GM08714 (cell line): ENCODE data around the gene JOSD2.
A peak's percentile ranks its signal among the peaks of the same experiment; 100 is the strongest.

Source experiments
- H3K4me3 ChIP-seq: fragments of 200-500 bp; sonication (Bioruptor generic); 2 replicates; pipeline ENCODE4 v1.5.1; 2014; ENCODE audit warnings: mild to moderate bottlenecking, low read length, inconsistent platforms
- ZNF274 ChIP-seq: IDR thresholded peaks from 2 replicates; pipeline ENCODE4 v1.6.1; 2012; ENCODE audit warnings: mild to moderate bottlenecking, low read depth, low read length

Gene JOSD2

DNA sequence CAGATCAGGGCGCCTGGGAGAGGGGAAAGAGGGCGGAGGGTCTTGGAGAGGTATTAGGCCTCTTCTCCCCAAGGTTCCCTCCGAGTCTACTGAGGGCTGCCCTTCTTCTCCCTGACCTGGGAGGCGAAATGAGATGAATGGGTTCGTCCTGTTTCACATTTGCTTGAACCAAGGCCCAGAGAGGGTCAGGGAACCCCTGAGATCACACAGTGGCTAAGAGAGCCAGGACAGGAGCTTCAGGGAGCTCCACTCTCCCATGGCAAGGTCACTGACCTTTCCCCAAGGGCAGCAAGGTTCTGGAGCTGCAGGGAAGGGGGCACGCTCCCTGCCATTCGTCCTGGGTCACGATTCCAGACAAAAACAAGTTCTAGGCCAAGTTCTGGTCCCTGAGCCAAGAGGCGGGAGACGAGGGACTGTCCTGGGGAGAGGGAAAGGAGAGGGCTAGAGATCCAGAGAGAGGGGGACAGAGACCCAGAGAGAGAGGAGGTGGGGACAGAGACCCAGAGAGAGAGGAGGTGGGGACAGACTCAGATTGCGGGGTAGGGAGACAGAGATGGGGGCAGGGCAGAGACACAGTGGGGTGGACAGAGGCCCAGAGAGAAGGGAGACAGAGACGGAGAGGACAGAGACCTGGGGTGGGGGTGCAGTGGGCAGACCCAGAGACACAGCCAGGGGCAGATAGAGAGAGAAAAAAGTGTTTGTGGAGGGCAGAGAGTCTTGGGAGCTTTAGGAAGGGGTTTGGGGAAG, 2.2 kb upstream of the JOSD2 start:
- no peak for TF ChIP-seq ZNF274
- no peak overlapping the region for H3K4me3 ChIP-seq

DNA sequence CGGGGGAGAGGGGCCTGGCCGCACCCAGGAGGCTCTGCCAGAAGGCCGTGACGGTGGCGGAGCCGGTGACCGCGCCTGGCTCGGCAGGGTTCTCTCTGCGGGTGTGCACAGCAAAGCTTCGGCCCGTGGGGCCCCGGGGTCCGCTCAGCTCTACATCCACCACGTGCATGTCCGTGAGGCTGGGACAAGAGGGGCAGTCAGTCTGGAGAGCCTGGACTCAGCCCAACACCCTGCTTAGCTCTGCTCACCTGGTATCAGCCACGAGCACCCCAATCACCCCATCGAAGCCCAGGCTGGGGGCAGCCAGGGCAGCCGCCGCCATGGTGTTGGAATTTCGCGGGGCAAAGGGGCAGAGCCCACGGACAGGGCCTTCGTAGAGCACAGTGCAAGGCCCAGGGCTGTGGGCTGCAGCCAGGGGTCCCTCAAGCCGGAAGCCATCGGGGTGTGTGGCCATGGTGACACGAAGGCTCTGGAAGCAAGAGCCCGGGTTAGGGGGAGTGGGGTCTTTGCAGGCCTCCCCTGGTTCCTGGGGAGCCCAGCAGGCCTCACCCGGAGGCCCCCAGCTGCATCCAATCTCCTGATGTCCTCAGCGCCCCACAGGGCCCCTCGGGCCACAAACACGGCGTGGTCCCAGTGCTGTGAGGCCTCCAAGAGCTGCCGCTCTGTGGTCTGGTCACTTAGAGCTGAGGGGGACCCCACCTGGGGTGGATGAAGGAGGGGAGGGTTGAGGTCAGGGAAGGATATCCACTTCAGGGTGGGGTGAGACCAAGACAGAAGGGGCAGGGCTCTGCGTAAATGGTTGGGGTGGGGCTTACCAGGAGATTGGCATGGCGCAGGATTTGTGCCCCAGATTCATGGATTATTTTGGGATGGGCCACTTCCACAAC, 1.4 kb upstream of the JOSD2 start:
- peak overlapping the region; percentile 83; the same call in 1 of the 2 replicates for H3K4me3 ChIP-seq

DNA sequence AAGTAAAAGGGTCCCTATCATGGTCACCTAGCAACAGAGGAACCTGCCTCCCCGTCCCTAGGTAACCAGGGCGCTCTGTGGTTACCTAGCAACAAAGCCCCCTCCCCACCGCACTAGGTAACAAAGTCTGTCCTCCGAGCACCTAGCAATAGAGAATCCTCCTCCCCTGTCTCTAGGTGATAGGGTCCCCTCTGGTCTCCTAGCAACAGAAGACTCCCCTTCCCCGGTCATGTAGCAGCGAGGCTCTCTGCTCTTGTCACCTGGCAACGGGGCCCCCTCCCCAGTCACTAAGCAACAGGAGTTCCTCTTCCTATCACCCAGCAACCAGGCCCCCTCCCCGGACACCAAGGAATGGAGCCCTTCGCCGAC, 307 bp downstream of the JOSD2 start:
- peak overlapping the region; percentile 66 for H3K4me3 ChIP-seq
- TF ChIP-seq ZNF274: no peak

More for the DNA sequence above, 1.4 kb upstream of the JOSD2 start:
- TF ChIP-seq ZNF274: no peak

DNA sequence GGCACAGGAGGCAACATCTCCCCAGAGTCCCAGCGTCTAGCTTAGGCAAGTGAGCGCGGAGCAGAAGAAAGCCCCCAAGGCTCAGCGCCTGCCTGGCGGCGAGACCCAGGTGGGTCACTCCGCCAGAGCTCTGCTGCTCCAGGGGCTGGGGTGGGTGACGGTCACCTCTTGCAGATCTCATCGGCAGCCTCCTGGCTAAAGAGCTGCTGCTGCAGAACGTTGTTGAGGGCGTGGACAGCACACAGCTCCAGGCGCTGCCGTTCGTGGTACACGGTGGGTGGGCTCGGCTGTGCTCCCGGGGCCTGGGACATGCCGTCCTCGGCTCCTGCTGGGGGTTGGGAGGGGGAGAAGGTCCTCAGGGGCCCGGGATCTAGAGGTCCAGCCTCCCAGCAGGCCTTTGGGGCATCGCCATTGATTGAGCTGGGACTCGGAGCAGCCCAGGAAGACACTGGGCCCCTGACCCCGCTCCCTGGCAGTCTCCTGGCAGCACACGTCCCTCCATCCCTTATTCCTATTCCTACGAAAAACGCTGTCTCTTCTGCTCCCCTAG, 795 bp downstream of the JOSD2 start:
- TF ChIP-seq ZNF274: no peak
- H3K4me3 ChIP-seq: peak overlapping the region; percentile 66; the same call in 1 of the 2 replicates

DNA sequence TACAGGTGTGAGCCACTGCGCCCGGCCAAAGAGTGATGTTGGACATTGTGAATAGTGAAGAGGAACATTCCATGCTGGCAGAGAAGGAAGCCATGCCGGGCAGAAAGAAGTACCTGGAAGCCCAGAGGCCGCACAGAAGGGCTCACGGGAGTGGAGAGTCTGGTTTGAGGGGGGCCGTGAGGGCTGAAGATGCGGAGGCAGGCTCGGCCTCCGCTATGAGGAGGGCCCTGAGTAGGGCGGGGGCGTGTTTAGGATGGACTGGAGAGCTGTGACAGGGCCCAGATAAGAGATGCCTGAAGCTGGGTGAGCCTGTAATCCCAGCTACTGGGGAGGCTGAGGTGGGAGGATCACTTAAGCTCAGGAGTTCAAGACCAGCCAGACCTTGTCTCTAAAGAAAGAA, 1.6 kb downstream of the JOSD2 start:
- no peak for TF ChIP-seq ZNF274
- no peak overlapping the region for H3K4me3 ChIP-seq

DNA sequence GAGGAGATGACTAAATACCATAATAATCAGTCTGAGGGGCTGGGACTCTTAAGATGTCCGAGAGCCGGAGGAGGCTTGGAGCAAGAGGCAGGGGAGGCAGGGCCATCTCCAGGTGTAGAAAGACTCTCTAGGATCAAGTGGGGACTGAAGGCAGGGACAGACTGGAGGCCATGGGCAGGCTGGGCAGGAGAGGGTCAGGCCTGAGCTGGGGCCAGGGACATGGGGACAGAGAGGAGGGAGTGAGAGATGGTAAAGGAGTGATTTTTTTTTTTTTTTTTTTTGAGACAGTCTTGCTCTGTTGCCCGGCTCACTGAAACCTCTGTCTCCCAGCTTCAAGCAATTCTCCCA, 2.2 kb downstream of the JOSD2 start:
- no peak for TF ChIP-seq ZNF274
- no peak overlapping the region for H3K4me3 ChIP-seq

DNA sequence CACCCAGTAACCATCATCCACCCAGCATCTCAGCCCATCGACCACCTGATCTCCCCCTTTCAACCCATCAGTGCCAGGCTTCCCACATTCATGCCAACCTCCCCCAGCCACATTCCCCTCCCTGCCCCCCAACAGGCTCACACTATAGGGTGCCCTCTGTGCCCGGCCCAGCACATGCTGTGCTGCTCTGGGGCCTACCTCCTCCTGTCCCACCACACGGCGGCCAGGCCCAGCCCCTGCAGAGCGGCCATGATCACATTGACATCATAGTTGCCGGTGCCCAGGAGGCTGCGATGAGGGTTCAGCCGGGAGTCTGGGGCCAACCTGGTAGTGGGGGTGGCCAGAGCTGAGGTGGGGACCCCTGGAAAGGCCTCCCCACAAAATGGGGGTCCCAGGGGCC, 3.6 kb downstream of the JOSD2 start:
- no peak for TF ChIP-seq ZNF274
- H3K4me3 ChIP-seq: no peak overlapping the region

DNA sequence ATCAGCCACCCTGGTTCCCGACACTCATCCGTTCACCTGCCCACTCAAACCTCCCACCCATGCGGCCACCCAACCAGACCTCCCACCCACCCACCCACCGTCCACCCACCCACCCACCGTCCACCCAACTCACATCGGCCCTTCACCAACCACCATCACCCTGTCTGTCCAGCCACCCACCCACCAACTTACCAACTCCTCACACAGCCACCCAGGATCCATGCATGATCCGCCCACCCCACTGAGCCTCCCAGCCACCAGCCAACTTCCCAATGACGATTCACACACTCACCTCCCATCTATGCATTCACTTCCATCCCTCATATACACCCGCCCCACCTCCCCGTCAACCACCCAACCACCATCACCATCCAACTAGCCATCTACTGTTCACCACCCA, 4.3 kb downstream of the JOSD2 start:
- H3K4me3 ChIP-seq: no peak overlapping the region

DNA sequence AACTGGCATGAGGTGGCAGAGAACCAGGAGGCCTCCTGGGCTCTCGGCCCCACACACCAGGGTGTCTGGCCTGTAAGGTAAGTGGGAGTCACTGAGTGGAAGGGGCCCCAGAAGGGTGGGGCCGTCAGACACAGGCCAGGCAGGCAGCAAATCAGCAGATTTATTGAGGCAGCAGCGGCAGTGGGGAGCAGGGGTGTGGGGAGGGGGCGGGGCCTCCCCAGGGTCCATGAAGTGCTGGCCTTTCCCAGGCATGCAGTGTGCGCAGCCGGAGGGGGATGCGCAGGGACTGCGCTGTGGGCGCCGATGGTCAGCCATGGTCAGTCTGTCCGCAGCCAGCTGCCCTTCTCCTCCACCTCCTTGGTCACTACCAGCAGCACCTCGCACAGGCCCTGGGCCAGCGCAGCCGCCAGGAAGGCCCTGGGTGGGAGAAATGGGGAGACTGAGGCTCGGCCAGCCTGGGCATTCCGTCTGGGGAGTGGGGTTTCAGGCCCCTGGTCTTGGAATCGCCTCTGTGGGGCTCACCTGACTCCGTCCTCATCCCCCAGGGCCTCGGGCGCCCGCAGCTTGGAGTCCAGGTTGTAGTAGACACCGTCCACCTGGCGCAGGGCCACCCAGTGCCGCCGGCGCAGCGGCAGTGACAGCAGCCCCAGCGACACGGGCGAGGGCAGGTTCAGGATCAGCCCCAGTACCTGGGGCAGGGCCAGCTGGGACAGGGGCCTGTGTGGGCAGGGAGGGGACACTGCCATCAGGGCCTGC, 5.0 kb downstream of the JOSD2 start:
- no peak overlapping the region for H3K4me3 ChIP-seq
- no peak for TF ChIP-seq ZNF274

More for the DNA sequence above, 4.3 kb downstream of the JOSD2 start:
- no peak for TF ChIP-seq ZNF274

DNA sequence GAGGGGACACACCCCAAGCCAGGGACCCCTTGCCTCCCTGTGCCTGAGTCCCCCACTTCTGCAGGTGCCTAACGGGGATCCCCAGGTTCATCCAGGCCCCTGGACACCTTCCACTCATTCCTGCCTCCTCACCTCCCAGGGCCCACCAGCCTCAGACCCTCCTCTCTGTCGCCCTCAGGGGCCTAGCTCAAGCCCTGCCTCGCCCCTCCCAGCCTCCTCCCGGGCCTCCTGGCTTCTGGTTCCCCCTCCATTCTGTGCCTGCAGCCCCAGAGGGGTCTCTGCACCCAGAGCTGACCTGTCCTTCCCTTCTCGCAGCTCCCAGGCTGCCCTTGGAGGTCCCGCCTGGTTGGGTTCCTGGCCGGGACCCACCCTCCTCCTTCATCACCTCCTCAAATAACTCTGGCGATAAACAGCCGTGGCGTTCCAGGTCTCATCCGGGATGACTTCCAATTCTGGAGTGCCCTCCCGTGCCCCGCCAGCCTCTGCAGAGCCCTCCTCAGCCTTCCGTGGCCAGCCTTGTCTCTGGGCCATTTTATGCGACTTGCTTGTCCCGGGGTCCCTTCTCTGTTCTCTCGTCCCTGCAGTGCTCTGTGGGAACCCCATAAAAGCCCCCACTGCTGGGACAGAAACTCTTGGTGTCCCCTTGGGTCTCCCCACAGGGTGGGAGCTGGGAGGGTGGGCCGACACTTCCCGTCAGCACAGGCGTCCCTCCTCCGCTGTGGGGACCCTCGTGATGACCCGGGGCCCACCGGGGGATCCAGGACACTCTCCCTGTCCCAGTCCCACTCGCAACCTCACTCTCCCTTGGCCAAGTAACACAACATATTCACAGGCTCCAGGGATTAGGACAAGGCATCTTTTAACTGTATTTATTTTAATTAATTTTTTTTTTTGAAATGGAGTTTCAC, 9.2 kb downstream of the JOSD2 start:
- no peak overlapping the region for H3K4me3 ChIP-seq
- no peak for TF ChIP-seq ZNF274

DNA sequence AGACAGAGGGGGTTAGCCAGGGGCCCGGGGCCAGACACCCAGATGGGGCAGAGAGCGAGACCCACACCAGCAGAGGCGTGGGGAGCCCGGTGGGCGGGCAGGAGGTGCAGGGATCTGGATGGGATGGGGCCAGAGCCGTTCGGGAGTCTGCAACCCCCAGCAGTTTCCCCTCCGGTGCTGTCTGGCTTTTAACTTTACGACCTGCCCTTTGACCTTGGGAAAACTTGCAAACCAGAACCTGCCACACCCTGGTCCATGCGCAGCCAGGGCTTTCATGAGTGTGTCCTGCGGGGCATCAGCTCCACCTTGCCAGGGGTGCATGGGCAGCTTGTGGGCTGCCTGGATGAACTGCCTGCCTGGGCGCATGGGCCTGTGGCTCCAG, 9.8 kb downstream of the JOSD2 start:
- H3K4me3 ChIP-seq: no peak overlapping the region
- TF ChIP-seq ZNF274: no peak

DNA sequence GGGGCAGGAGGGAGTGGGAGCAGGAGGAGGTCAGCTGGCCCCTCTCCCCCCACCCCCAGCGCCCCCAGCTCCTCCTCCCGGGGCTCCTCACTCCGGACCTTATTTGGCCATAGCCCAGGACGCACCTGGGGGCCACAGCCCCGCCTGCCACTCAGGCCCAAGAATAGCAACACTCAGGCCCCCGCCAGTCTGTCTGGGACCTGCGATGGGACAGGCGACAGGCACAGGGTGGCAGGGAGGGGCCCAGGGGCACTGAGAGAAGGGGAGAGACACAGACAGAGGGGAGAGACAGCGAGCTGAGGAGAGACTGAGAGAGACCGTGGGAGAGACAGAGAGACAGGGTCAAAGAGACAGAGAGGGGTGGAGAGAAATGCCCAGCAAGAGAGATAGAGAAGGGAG, 10.2 kb downstream of the JOSD2 start:
- H3K4me3 ChIP-seq: no peak overlapping the region
- no peak for TF ChIP-seq ZNF274

DNA sequence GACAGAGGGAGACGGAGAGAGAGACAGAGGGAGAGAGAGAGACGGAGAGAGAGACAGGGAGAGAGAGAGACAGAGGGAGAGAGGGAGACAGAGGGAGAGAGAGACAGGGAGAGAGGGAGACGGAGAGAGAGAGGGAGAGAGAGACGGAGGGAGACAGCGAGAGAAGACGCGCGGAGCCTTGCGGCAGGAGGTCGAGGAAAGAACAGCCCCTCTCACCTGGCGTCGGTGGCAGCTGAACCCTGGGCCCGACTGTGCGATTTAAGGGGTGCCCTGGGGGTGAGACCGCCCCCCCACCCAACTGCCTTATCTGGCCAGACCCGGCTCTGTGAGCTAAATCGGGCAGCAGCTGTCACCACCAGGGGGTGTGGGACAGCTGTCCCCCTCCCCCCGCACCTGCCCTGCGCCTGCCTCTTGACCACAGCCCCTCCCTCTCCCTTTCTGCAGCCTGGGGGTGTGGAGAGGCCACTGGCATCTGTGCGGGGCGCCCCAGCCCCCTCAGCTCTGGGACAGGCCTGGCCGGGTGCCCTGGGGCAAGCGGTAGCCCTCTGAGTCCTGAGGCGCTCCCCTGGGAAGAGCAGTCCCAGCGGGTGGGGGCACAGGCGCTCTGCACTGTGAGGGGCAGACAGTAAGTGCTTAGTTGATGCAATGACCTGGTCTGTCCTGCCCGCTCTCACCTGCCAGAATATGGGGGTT, 10.8 kb downstream of the JOSD2 start:
- no peak overlapping the region for H3K4me3 ChIP-seq
- TF ChIP-seq ZNF274: no peak
